Peyer's patch (tissue), 4 donors: ENCODE measurements around the gene UBP1.

ENCODE experiments used
- POLR2A ChIP-seq, 2 donors: fragments of 450-650 bp; IDR thresholded peaks; one replicate each; pipeline ENCODE4 v1.5.1; 2017; ENCODE audit warnings: antibody characterized with exemption in 2 of 2, mild to moderate bottlenecking in 2 of 2, moderate library complexity in 2 of 2
- TF ChIP-seq, protein P1 (sequence below), 6 experiments: fragments of 450-650 bp in 4 of 6; fragments of 200-600 bp in 2 of 6; sonication (generic) in 1 of 6; IDR thresholded peaks; one replicate each; pipeline ENCODE4 v1.5.1; 2017 to 2019; ENCODE audit warnings: antibody characterized with exemption in 6 of 6, mild to moderate bottlenecking in 3 of 6, moderate library complexity in 1 of 6

DNA sequence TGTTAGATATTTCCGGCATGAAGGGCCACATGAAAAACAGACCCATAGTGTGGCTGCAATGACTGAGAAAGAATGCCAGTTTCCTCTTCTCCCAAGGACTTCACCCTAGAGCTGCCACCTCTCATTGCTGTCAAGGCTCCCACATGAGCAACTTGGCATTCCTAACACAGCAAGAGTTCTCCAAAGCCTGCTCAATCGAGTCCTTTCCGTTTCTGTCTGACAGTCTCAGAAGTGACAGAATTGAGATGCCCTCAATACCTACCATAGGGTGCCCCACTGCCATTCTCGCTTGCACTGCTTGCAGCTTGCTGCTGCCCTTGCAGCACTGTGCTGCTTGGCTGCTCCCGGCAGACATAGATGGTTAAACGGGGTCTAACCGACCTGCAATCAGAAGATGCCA lies 44.3 kb downstream of the UBP1 start:
- TF ChIP-seq, protein P1, sequence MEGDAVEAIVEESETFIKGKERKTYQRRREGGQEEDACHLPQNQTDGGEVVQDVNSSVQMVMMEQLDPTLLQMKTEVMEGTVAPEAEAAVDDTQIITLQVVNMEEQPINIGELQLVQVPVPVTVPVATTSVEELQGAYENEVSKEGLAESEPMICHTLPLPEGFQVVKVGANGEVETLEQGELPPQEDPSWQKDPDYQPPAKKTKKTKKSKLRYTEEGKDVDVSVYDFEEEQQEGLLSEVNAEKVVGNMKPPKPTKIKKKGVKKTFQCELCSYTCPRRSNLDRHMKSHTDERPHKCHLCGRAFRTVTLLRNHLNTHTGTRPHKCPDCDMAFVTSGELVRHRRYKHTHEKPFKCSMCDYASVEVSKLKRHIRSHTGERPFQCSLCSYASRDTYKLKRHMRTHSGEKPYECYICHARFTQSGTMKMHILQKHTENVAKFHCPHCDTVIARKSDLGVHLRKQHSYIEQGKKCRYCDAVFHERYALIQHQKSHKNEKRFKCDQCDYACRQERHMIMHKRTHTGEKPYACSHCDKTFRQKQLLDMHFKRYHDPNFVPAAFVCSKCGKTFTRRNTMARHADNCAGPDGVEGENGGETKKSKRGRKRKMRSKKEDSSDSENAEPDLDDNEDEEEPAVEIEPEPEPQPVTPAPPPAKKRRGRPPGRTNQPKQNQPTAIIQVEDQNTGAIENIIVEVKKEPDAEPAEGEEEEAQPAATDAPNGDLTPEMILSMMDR (IDR thresholded peaks at IDR 0.05): no peak
- no peak for TF ChIP-seq POLR2A (IDR thresholded peaks at IDR 0.05)
